LNCAP (cell line): ENCODE measurements around the gene MAP1B.

ENCODE experiments used
- TF ChIP-seq, protein P1 (sequence below): fragments of 450-650 bp; IDR thresholded peaks from 2 replicates; pipeline ENCODE4 v1.5.1; 2017; ENCODE audit warnings: mild to moderate bottlenecking

MAP1B gene

DNA sequence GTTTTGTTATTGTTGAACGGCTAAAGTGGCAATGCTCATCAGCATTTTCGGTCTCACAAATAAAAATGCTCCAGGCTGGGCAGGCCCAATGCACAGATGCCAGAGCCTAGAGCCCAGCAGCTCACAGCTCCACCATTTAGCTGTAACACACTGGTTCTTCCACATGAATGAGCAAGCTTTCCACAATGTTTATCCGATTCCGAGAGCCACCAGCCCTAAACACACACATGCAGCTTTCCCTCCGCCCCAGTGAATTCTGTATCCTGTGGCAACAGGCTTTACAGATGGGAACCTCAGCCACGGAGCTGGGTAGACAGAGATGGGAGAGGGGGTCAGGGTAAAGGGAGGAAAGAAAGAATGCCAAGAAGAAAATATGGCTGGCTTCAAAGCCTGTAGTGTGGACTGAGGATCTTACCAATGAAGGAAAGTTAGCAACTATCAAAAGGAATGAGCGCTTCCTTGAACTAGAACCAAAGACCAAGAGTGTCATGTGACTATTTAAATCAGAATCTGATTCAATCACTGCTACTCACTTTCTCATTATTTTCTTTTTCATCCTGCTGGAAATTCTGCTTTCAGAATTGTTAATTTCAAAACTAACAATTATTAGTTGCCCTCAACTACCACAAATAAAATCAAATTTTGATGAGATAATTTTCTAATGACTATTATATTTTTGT lies 135.7 kb downstream of the MAP1B start:
- TF ChIP-seq, protein P1, sequence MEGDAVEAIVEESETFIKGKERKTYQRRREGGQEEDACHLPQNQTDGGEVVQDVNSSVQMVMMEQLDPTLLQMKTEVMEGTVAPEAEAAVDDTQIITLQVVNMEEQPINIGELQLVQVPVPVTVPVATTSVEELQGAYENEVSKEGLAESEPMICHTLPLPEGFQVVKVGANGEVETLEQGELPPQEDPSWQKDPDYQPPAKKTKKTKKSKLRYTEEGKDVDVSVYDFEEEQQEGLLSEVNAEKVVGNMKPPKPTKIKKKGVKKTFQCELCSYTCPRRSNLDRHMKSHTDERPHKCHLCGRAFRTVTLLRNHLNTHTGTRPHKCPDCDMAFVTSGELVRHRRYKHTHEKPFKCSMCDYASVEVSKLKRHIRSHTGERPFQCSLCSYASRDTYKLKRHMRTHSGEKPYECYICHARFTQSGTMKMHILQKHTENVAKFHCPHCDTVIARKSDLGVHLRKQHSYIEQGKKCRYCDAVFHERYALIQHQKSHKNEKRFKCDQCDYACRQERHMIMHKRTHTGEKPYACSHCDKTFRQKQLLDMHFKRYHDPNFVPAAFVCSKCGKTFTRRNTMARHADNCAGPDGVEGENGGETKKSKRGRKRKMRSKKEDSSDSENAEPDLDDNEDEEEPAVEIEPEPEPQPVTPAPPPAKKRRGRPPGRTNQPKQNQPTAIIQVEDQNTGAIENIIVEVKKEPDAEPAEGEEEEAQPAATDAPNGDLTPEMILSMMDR, result no peak

DNA sequence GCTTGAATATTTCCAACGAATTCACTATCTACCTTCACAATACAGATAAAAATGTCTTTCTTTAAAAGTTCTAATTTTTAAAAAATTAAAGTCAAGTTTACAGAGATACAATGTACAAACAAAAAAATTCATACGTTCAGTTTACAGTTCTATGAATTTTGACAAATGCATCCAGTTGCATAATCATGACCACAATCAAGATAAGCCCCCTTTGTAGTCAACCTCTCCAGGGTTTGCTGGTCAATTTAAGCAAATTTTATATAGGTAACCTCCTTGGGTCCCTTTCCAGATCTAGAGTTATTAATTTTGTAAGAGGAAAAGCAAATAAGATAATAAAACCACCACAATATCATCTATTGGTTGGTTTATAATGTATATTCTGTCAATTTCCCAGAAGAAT lies 136.4 kb downstream of the MAP1B start:
- TF ChIP-seq, protein P1, result no peak

- TF ChIP-seq, protein P1, result peak; percentile 54
Observed at GRCh38 chr5:72244862-72245371, 137.6 kb downstream of the MAP1B start.

GRCh38 chr5:72245546-72245945 lies 138.3 kb downstream of the MAP1B start:
- TF ChIP-seq, protein P1, result no peak

DNA sequence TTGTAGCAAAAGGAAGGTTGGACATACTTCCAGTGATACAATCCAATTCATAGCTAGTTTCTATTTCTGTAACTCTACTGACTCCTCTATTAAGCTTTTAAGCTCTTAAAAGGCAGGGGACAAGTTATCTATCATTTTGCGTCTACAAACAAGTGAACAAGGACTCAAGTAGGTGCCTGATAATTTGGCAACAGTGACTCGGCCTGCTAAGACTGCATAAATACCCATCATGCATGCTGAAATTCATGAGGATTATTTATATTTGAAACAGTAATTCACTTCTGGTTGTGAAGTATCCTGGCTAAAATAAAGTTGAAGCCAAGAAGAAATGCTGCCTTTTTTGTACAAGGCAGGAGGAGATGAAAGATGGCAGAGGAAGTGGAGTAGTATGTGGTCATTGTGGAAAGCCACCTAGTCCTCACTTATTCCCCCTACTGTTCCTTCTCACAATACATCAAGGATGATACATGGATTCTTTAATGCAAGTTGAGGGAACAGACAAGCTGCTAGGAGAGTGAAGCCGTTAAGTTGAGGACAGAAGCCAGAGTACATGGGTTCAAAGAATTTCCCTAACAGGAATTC lies 138.8 kb downstream of the MAP1B start:
- TF ChIP-seq, protein P1, result peak; percentile 23; the same call in 1 of the 2 replicates

GRCh38 chr5:72246954-72247442 lies 139.7 kb downstream of the MAP1B start:
- TF ChIP-seq, protein P1, result no peak

- TF ChIP-seq, protein P1, result no peak
Observed at GRCh38 chr5:72248410-72248981, 141.2 kb downstream of the MAP1B start.
